ENCODE results near the gene STX16.

DNA sequence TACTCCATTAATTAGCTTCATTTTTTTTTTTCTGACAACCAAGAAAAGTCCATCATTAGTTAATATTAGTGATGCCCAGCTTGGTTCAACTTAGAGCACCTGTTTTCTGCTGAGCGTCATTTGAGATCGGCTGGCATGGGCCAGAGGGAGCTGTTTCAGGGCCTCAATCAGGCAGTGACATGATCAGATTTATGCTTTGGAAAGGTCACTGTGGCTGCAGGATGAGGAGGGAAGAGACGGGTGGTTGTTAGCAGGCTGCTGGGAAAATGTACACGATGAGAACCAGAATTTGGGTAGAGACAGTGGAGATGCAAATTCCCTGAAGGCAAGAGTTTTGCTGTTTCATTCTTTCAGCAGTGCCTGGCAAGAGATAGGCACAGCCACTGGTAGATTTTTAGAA is 4.4 kb upstream of the STX16 start:
- no peak for TF ChIP-seq CTCF (IDR thresholded peaks at IDR 0.05; ENCODE audit: insufficient read depth, low read length)
- TF ChIP-seq POLR2AphosphoS5 (IDR thresholded peaks at IDR 0.05; ENCODE audit: low read depth), result no peak
- TF ChIP-seq REST (IDR thresholded peaks at IDR 0.05; ENCODE audit: insufficient replicate concordance, low read depth), result no peak
- no peak for TF ChIP-seq SPI1 (IDR thresholded peaks at IDR 0.05; ENCODE audit: borderline replicate concordance, low read depth)

All from HL-60 (cell line).